Mucosa of stomach (tissue), 1 donor: ENCODE measurements around the gene GGPS1.
"Not testable (repeated sequence)": the region's sequence is repeated elsewhere in the genome, so short reads cannot be mapped to it uniquely, and the experiment has no call there.

ENCODE experiments used
- H3K27me3 ChIP-seq: one replicate; pipeline ENCODE4 v1.7.0; 2013; ENCODE audit warnings: mild to moderate bottlenecking, low read length; ENCODE audit not compliant: control insufficient read depth, insufficient read depth
- H3K36me3 ChIP-seq: one replicate; pipeline ENCODE4 v1.7.0; 2013; ENCODE audit warnings: low read length; ENCODE audit not compliant: control insufficient read depth, insufficient read depth
- H3K4me1 ChIP-seq: one replicate; pipeline ENCODE4 v1.7.0; 2013; ENCODE audit warnings: mild to moderate bottlenecking, low read length; ENCODE audit not compliant: control insufficient read depth, insufficient read depth
- H3K4me3 ChIP-seq: one replicate; pipeline ENCODE4 v1.7.0; 2013; ENCODE audit warnings: low read length
- H3K9ac ChIP-seq: one replicate; pipeline ENCODE4 v1.7.0; 2013; ENCODE audit warnings: mild to moderate bottlenecking, low read length, moderate library complexity
- H3K9me3 ChIP-seq: one replicate; pipeline ENCODE4 v1.7.0; 2013; ENCODE audit warnings: mild to moderate bottlenecking, low read length, moderate library complexity; ENCODE audit not compliant: control insufficient read depth
- donor health status: Pancreatic carcinoma.

The GGPS1 gene

GRCh38 chr1:235357485-235358373 lies 29.4 kb downstream of the GGPS1 start:
- H3K27me3 ChIP-seq, result no peaks in the 10 kb centered on the region
- H3K4me1 ChIP-seq, result no peaks in the 10 kb centered on the region
- no peaks in the 10 kb centered on the region for H3K9me3 ChIP-seq
- no peak overlapping the region for H3K4me3 ChIP-seq
- H3K9ac ChIP-seq, result no peak overlapping the region
- no peaks in the 10 kb centered on the region for H3K36me3 ChIP-seq

GRCh38 chr1:235358899-235359298 lies 30.5 kb downstream of the GGPS1 start:
- Histone ChIP-seq H3K9me3 (no peaks in the 10 kb centered on the region), H3K4me3 (no peak overlapping the region), H3K9ac (no peak overlapping the region), H3K4me1 (no peaks in the 10 kb centered on the region), H3K27me3 (no peaks in the 10 kb centered on the region), H3K36me3 (no peaks in the 10 kb centered on the region)

DNA sequence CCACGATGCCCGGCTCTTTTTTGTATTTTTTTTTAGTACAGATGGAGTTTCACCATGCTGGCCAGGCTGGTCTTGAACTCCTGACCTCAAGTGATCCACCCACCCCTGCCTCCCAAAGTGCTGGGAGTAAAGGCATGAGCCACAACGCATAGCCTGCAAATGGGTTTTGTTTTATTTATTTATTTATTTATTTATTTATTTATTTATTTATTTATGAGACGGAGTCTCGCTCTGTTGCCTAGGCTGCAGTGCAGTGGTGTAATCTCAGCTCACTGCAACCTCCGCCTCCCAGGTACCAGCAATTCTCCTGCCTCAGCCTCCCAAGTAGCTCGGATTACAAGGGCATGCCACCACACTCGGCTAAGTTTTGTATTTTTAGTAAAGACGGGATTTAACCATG lies 35.8 kb downstream of the GGPS1 start:
- not testable (repeated sequence) for H3K4me3 ChIP-seq, H3K27me3 ChIP-seq, H3K9ac ChIP-seq, H3K36me3 ChIP-seq, H3K4me1 ChIP-seq, H3K9me3 ChIP-seq

DNA sequence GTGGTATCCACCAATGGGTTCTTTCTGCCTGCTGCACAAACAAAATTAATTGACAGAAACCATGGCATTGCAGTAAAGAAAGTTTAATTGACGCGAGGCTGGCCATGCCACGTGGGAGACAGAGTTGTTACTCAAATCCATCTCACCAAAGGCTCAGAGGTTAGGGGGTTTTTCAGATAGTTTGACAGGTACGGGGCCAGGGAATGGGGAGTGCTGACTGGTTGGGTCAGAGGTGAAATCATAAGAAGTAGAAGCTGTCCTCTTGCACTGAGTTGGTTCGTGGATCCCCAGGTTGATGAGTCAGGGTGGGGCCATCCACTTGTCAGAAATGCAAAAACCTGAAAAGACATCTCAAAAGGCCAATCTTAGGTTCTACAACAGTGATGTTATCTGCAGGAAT lies 37.9 kb downstream of the GGPS1 start:
- H3K36me3 ChIP-seq, result no peaks in the 10 kb centered on the region
- H3K4me3 ChIP-seq, result no peak overlapping the region
- no peak overlapping the region for H3K9ac ChIP-seq
- no peaks in the 10 kb centered on the region for H3K27me3 ChIP-seq
- H3K4me1 ChIP-seq, result no peaks in the 10 kb centered on the region
- no peaks in the 10 kb centered on the region for H3K9me3 ChIP-seq

DNA sequence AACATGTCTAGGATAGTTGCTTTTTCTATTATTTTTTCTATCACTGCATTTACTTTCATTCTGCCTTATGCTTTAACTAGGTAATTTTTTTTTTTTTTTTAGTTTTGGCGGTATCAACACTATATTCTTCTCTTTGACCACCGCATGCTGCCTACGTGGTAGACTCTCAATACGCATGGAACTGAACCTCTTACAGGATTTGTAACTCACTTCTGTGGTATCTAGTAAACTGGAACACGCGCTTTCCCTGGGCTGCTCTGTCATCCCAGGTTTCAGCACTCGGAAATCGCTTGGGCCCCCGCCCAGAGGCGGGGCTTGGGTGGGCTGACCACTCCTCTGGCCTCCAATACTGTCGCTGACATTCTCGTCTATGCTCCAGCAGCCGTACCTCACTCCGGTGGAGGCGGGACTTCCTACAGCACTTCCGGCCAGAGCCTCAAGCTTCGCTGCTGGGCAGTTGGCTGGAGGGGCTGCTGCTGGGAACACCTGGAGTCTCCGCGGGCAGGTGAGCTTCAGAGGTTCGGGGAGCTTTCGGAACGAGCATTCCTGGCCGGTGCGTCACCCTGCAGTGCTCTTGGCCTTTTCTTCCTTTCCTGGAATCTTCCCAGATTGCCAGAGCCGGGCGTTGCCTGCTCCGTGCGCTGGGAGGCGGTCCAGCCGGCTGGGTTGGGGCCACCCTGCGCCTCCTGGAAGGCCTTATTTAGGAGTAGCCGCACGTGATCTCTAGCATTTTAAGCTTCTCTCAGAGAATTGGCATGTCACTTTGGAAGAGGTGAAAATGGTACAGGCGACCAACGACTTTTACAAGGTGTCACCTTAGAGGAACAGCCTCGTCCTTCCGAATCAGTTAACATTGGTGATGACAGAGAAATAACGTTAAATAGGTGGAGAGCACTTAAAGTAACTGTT lies 38.9 kb downstream of the GGPS1 start, which contains the start of gene TBCE:
TBCE (plus strand) TSS at position 428 of the 909 bp plus-strand sequence. CDS start 12,623 bp downstream, outside the sequence.
- Histone ChIP-seq H3K4me1 (no peaks in the 10 kb centered on the region), H3K36me3 (no peaks in the 10 kb centered on the region), H3K27me3 (no peaks in the 10 kb centered on the region), H3K9me3 (no peaks in the 10 kb centered on the region), H3K4me3 (peak within 1 kb of the TSS; percentile 51), H3K9ac (peak within 1 kb of the TSS; percentile 70)

GRCh38 chr1:235368428-235368827 lies 40.1 kb downstream of the GGPS1 start:
- Histone ChIP-seq H3K4me3 (no peak overlapping the region), H3K4me1 (no peaks in the 10 kb centered on the region), H3K9ac (no peak overlapping the region), H3K27me3 (no peaks in the 10 kb centered on the region), H3K36me3 (no peaks in the 10 kb centered on the region), H3K9me3 (no peaks in the 10 kb centered on the region)

DNA sequence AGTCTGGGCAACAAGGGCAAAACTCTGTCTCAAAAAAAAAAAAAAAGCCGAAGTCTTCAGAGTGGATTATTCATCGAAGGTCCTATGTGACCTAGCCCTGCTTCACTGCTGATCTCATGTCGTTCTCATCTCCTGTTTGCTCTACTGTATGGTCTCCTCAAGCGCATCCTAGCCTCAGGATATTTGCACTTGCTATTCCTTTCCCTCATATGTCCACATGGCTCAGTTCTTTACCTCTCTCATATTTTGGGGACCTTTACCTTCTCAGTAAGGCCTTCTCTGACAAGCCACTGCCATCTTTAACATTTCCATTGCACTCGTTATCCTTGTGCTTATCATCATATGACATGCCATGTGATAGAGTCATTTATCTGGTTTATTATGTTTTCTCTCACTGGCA lies 41.4 kb downstream of the GGPS1 start:
- Histone ChIP-seq H3K27me3 (no peaks in the 10 kb centered on the region), H3K9ac (no peak overlapping the region), H3K9me3 (no peaks in the 10 kb centered on the region), H3K36me3 (no peaks in the 10 kb centered on the region), H3K4me3 (no peak overlapping the region), H3K4me1 (no peaks in the 10 kb centered on the region)

DNA sequence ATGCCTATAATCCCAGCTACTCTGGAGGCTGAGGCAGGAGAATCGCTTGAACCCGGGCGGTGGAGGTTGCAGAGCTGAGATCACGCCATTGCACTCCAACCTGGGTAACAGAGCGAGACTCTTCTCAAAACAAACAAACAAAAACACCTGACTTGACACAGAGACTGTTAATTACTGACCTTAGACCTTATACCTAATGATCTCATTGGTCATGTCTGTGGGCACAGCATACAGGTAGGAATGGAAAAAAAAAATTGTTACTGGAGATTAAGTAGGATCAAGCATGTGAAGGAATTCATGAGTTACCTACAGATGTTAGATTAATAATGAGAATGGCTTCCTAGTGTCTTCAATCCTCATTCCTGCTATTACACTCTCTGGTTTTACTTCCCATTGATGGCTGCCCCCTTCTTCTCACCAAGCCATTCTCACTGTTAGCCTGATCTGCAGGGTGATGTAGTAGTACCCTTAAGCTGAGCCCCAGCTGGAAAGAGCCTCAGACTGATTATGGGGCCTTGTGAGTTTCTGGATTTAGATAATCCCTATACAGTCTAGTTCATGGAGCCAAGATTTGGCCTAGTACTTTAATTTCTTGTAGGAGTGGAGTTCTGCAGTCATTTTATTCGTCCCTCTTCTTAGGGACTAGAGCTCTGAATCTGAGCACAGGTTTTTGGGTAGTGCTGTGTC lies 47.7 kb downstream of the GGPS1 start:
- Histone ChIP-seq H3K9ac (no peak overlapping the region), H3K27me3 (no peaks in the 10 kb centered on the region), H3K9me3 (no peaks in the 10 kb centered on the region), H3K4me1 (no peaks in the 10 kb centered on the region), H3K4me3 (no peak overlapping the region), H3K36me3 (no peaks in the 10 kb centered on the region)

DNA sequence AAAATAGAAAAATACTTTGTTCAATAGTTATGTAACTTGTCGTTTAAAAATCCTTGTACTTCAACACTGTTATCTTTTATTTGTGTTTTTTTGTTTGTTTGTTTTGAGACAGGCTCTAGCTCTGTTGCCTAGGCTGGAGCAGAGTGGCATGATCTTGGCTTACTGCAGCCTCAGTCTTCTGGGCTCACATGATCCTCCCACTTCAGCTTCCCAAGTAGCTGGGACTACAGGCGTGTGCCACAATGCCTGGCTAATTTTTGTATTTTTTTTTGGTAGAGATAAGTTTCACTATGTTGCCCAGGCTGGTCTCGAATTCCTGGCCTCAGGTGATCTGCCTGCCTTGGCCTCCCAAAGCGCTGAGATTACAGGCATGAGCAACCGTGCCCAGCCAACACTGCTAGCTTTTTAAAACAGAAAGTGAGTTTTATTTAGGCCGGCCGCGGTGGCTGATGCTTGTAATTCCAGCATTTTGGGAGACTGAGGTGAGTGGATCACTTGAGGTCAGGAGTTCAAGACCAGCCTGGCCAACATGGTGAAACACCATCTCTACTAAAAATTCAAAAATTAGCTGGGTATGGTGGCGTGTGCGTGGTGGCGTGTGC lies 49.9 kb downstream of the GGPS1 start:
- H3K4me3 ChIP-seq, H3K36me3 ChIP-seq, H3K27me3 ChIP-seq, H3K9me3 ChIP-seq, H3K9ac ChIP-seq, H3K4me1 ChIP-seq: not testable (repeated sequence)

DNA sequence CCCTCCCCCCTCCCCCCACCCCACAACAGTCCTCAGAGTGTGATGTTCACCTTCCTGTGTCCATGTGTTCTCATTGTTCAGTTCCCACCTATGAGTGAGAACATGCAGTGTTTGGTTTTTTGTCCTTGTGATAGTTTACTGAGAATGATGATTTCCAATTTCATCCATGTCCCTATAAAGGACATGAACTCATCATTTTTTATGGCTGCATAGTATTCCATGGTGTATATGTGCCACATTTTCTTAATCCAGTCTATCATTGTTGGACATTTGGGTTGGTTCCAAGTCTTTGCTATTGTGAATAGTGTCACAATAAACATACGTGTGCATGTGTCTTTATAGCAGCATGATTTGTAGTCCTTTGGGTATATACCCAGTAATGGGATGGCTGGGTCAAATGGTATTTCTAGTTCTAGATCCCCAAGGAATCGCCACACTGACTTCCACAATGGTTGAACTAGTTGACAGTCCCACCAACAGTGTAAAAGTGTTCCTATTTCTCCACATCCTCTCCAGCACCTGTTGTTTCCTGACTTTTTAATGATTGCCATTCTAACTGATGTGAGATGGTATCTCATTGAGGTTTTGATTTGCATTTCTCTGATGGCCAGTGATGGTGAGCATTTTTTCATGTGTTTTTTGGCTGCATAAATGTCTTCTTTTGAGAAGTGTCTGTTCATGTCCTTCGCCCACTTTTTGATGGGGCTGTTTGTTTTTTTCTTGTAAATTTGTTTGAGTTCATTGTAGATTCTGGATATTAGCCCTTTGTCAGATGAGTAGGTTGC lies 53.8 kb downstream of the GGPS1 start:
- not testable (repeated sequence) for H3K9me3 ChIP-seq, H3K4me3 ChIP-seq, H3K27me3 ChIP-seq, H3K4me1 ChIP-seq, H3K9ac ChIP-seq, H3K36me3 ChIP-seq

GRCh38 chr1:235385633-235386032 lies 57.3 kb downstream of the GGPS1 start:
- H3K4me1 ChIP-seq, H3K9me3 ChIP-seq, H3K9ac ChIP-seq, H3K36me3 ChIP-seq, H3K27me3 ChIP-seq, H3K4me3 ChIP-seq: not testable (repeated sequence)
